Esophagus squamous epithelium (tissue), 5 donors: ENCODE results near the gene SMAD7. TPM values are rescaled to one million over a fixed set of nuclear protein-coding genes. Genes with fewer than 3 reads are reported as not detected.

Experiments
- DNase-seq: peaks from one replicate; lab custom pipeline; 2025; lab: John Stamatoyannopoulos, UW
- H3K27ac ChIP-seq, 4 donors: fragments of 200-600 bp; sonication (generic); one replicate each; pipeline ENCODE4 v1.5.1; 2016 to 2019; ENCODE audit warnings: mild to moderate bottlenecking in 1 of 4
- H3K27me3 ChIP-seq, 4 donors: fragments of 200-600 bp; sonication (generic); 1 replicate in 3 of 4; 2 replicates in 1 of 4; pipeline versions ENCODE4 v1.5.1 to v1.6.0; 2017 to 2021; ENCODE audit warnings: antibody characterized with exemption in 1 of 4
- H3K36me3 ChIP-seq, 3 donors: fragments of 200-600 bp; sonication (generic); one replicate each; pipeline ENCODE4 v1.5.1; 2016 to 2019
- H3K4me1 ChIP-seq, 3 donors: fragments of 200-600 bp; sonication (generic); one replicate each; pipeline ENCODE4 v1.5.1; 2017 to 2019
- H3K4me3 ChIP-seq, 4 donors: fragments of 200-600 bp; sonication (generic); 1 replicate in 3 of 4; 2 replicates in 1 of 4; pipeline ENCODE4 v1.5.1; 2016 to 2019; ENCODE audit warnings: mild to moderate bottlenecking in 2 of 4, moderate library complexity in 1 of 4
- H3K9me3 ChIP-seq, 3 donors: fragments of 200-600 bp; sonication (generic); one replicate each; pipeline ENCODE4 v1.5.1; 2016 to 2019
- CTCF ChIP-seq, 6 experiments: fragments of 450-650 bp in 4 of 6; fragments of 200-600 bp in 2 of 6; sonication (generic) in 2 of 6; IDR thresholded peaks; one replicate each; pipeline ENCODE4 v1.5.1; 2016 to 2019; ENCODE audit warnings: antibody characterized with exemption in 6 of 6, mild to moderate bottlenecking in 4 of 6, moderate library complexity in 4 of 6
- POLR2A ChIP-seq, 4 donors: fragments of 450-650 bp; IDR thresholded peaks; one replicate each; pipeline ENCODE4 v1.6.1; 2017; ENCODE audit warnings: antibody characterized with exemption in 4 of 4, mild to moderate bottlenecking in 4 of 4, moderate library complexity in 3 of 4
- WGBS, 2 donors: methylation state at CpG; one replicate each; pipeline ENCODE4 v1.1.5; 2018; 5-methylcytosine and 5-hydroxymethylcytosine counted together
- intact Hi-C: fragments of 100-400 bp; cut with DNase I; formaldehyde crosslinking; loops from one replicate; pipeline ENCODE4 v1.15.0; 2022
- total RNA-seq, 4 donors: library from RNA; depleted of rRNA; stranded (reverse); fragments of >200 nt; gene quantifications; one replicate each; pipeline ENCODE4 v1.1.0, GENCODE V29; 2016
- donor health status: DM: yes; HTN: yes; CAD: no.

Gene SMAD7
- total RNA-seq, 4 donors from 2014 or later = 4.2 to 26.5 (median 9.0) TPM

- WGBS, 2 donors = 70 to 79% methylated on average over 5 to 6 of the region's 15 CpGs
Observed at GRCh38 chr18:48990481-48991318, 39.9 kb upstream of the SMAD7 start.

GRCh38 chr18:48989304-48990303, 38.8 kb upstream of the SMAD7 start:
- WGBS, 2 donors = 65 to 75% methylated on average over 8 of the region's 16 CpGs
- no peak for DNase-seq
- no peak overlapping the region for H3K27ac ChIP-seq

More at GRCh38 chr18:48990481-48991318, 39.9 kb upstream of the SMAD7 start:
- no peaks in the 10 kb centered on the region for H3K36me3 ChIP-seq
- TF ChIP-seq CTCF (IDR thresholded peaks at IDR 0.05) (no peak), POLR2A (IDR thresholded peaks at IDR 0.05) (no peak)
- H3K27me3 ChIP-seq = no peaks in the 10 kb centered on the region
- no peak overlapping the region for H3K27ac ChIP-seq
- intact Hi-C loops = no loop called here
- H3K9me3 ChIP-seq = no peaks in the 10 kb centered on the region
- DNase-seq = no peak
- H3K4me3 ChIP-seq = no peak overlapping the region
- peaks cover 0 to 34% (median 0%) of the 10 kb centered on the region in 3 donors for H3K4me1 ChIP-seq

GRCh38 chr18:48988508-48989303, 37.9 kb upstream of the SMAD7 start:
- no peak for DNase-seq
- peaks cover 0 to 18% (median 0%) of the 10 kb centered on the region in 3 donors for H3K4me1 ChIP-seq
- no peaks in the 10 kb centered on the region for H3K36me3 ChIP-seq
- no peak for TF ChIP-seq CTCF (IDR thresholded peaks at IDR 0.05)
- TF ChIP-seq POLR2A (IDR thresholded peaks at IDR 0.05) = no peak
- 82 to 92% methylated on average over 3 to 12 of the region's 15 CpGs for WGBS, 2 donors
- H3K9me3 ChIP-seq = no peaks in the 10 kb centered on the region
- intact Hi-C loops = no loop called here
- H3K4me3 ChIP-seq = no peak overlapping the region
- no peak overlapping the region for H3K27ac ChIP-seq
- H3K27me3 ChIP-seq = no peaks in the 10 kb centered on the region

More at GRCh38 chr18:48989304-48990303, 38.8 kb upstream of the SMAD7 start:
- H3K4me1 ChIP-seq = peaks cover 0 to 27% (median 0%) of the 10 kb centered on the region in 3 donors
- H3K4me3 ChIP-seq = no peak overlapping the region
- H3K36me3 ChIP-seq = no peaks in the 10 kb centered on the region
- no peak for TF ChIP-seq CTCF (IDR thresholded peaks at IDR 0.05)
- H3K27me3 ChIP-seq = no peaks in the 10 kb centered on the region
- intact Hi-C loops = no loop called here
- H3K9me3 ChIP-seq = no peaks in the 10 kb centered on the region

- Histone ChIP-seq H3K27ac (no peak overlapping the region), H3K36me3 (no peaks in the 10 kb centered on the region), H3K9me3 (no peaks in the 10 kb centered on the region), H3K4me1 (peaks cover 0 to 10% (median 0%) of the 10 kb centered on the region in 3 donors), H3K27me3 (no peaks in the 10 kb centered on the region), H3K4me3 (no peak overlapping the region)
- WGBS, 2 donors = 74 to 90% methylated on average over 8 of the region's 8 CpGs
- no peak for DNase-seq
- intact Hi-C loops = no loop called here
- TF ChIP-seq CTCF (IDR thresholded peaks at IDR 0.05) (no peak), POLR2A (IDR thresholded peaks at IDR 0.05) (no peak)
Observed at GRCh38 chr18:48987821-48988220, 37.1 kb upstream of the SMAD7 start.
